OCI-LY7 (cell line): ENCODE measurements around the gene LSAMP.

Source experiments
- CTCF ChIP-seq: fragments of 200-600 bp; sonication (generic); conservative IDR thresholded peaks from 2 replicates; pipeline ENCODE4 v1.5.1; 2014; ENCODE audit warnings: mild to moderate bottlenecking, antibody characterized with exemption, low read length, moderate library complexity, mixed read lengths
- EZH2phosphoT487 ChIP-seq: fragments of 200-600 bp; sonication (generic); IDR thresholded peaks from 2 replicates; pipeline ENCODE4 v1.6.1; 2018; ENCODE audit warnings: low read depth, borderline replicate concordance, mild to moderate bottlenecking, mixed run types, antibody characterized with exemption, low read length, moderate library complexity, mixed read lengths

- TF ChIP-seq CTCF (no peak), EZH2phosphoT487 (no peak)
Observed at GRCh38 chr3:115808244-115808643, 637.0 kb downstream of the LSAMP start.
